CD4-positive, alpha-beta T cell treated with Interleukin-12 subunit alpha and Interleukin-12 subunit beta, for 1 hour (primary cell): ENCODE data around the gene ODR4.
"Not testable (repeated sequence)": the region's sequence is repeated elsewhere in the genome, so short reads cannot be mapped to it uniquely, and the experiment has no call there.

Source experiments
- DNase-seq: peaks from one replicate; pipeline ENCODE4 v3.0.0-alpha.2; 2020

The ODR4 gene

DNA sequence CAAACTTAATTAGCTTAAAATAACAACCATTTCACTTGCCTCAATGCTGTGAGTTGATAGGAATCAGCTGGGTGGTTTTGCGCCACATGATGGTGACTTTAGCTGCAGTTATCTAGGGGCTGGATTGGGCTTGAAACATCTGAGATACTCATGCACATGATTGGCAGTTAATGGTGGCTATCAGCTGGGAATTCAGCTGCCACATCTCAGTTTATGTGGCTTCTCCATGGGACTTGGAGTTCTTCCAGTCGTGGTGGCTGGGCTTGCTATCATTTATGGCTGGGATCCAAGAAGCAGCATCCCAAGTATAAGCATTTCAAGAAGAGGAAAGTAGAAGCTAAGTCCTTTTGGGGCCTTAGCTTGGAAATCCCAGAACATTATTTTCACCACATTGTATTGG lies 48.9 kb downstream of the ODR4 start:
- no peak for DNase-seq

DNA sequence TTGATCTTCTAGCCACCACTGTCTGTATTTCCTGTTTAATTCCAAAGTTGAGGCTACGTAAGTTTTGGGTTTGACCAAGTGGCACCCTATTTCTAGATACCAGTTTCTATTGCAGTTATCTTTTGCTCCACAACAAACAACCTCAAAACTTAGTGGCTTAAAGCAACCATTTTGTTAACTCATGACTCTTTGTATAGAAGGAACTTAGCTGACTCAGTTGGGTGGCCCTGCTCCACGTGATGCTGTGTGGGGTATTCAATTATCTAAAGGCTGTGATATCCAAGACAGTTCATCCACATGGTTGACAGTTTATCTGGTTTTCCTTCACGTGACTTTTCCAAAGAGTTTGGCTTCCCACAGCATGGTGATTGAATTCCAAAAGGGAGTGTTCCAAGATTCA lies 50.5 kb downstream of the ODR4 start:
- DNase-seq, result no peak

- no peak for DNase-seq
Measured at GRCh38 chr1:186429017-186429416, 53.4 kb downstream of the ODR4 start.

DNA sequence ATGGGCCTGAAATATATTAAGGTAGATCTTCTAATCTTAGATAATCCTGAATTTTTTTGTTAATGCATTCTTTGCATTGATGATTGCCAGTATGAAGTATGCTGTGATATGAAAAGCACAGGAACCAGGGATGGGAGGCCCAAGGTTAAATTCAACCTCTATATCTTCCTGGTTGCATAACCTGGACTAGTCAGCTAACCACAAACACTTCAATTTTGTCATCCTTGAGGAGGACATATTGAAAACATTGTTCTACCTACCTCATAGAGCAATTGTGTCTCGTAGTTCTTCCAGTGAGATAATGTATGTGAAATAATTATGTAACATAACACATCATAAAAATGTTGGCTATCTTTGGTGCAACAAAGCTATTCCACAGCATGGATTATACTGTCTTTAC lies 59.7 kb downstream of the ODR4 start:
- DNase-seq, result no peak

- no peak for DNase-seq
Measured at GRCh38 chr1:186438567-186438966, 62.9 kb downstream of the ODR4 start.

GRCh38 chr1:186440584-186440983 lies 64.9 kb downstream of the ODR4 start:
- DNase-seq, result no peak

GRCh38 chr1:186442651-186443375 lies 67.2 kb downstream of the ODR4 start:
- no peak for DNase-seq

GRCh38 chr1:186443638-186444037 lies 68.0 kb downstream of the ODR4 start:
- no peak for DNase-seq

- no peak for DNase-seq
Measured at GRCh38 chr1:186446152-186446551, 70.5 kb downstream of the ODR4 start.

DNA sequence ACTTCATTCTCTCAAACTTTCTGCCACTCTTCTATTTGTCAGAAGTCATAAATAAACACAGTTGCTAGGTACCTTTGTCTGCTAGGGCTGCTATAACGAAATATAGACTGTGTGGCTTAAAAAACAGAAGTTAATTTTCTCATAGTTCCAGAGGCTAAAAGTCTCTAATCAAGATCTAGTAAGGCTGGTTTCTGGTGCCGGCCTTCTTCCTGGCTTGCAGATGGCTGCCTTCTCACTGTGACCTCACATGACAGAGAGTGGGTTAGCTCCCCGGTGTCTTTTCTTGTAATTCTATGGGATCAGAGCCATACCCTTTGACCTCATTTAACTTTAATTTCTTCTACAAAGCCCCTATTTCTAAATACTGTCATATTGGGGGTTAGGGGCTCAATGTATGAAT lies 79.3 kb downstream of the ODR4 start:
- no peak for DNase-seq

DNA sequence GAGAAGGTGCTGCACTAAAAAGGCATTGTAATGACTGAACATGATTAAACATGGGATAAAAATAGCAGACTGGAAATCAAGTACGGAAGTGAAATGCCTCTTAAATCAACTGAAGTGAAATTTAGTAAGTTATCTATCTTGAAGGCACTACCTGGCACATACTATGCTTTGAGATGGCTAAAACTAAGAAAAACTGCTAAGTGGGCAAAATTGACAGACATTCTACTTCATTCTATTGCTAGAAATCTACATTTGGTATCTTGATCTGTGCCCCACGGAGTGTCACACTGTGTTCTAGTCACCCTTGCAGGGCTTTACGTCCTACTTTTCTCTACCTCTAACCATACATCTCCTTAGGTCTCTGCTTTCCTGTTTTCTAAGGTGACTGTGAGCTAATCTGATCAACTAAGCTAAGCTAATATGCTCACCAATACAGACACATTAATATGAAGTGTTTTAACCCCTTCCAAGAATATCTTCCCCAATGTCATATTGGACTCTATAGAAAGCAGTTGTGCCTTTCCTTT lies 81.2 kb downstream of the ODR4 start:
- no peak for DNase-seq

- not testable (repeated sequence) for DNase-seq
Measured at GRCh38 chr1:186459161-186459560, 83.5 kb downstream of the ODR4 start.

DNA sequence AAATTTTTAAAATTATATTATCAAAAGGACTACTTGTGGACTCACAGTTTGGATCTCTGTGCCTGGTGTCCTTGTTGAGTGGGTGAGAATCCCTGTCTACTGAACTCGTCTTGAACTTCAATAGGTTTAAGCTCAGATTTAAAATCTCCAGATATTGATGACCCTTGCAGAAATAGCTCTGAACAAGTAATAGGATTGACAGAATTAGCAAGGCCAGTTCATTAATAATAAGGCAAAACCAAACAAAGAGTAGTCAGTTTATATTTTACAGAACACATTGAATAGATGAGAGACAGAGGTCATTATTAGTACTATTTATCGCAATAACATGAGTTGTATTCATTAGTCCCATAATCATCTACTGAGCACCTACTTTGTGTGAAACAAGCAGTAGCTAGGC lies 85.4 kb downstream of the ODR4 start, which contains the start of gene PDC:
Gene PDC (minus strand): TSS at position 101 of the 400 bp plus-strand sequence. CDS start 11,655 bp downstream, outside the sequence.
- no peak for DNase-seq

- no peak for DNase-seq
Measured at GRCh38 chr1:186463511-186463910, 87.9 kb downstream of the ODR4 start.

- DNase-seq, result no peak
Measured at GRCh38 chr1:186463926-186464325, 88.3 kb downstream of the ODR4 start.

- not testable (repeated sequence) for DNase-seq
Measured at GRCh38 chr1:186465491-186465890, 89.9 kb downstream of the ODR4 start.

GRCh38 chr1:186465946-186466345 lies 90.3 kb downstream of the ODR4 start:
- DNase-seq, result no peak
